ENCODE data around the gene ITPKA.
"Not testable (repeated sequence)": the region's sequence is repeated elsewhere in the genome, so short reads cannot be mapped to it uniquely, and the experiment has no call there.

The ITPKA gene

GRCh38 chr15:41493205-41493901 is at the start of gene ITPKA:
Gene ITPKA (plus strand): TSS chr15:41493874. CDS start chr15:41493928, 54 bp downstream.
- DNase-seq (ENCODE audit: low read depth) = peak; percentile 89

- no peak for DNase-seq (ENCODE audit: low read depth)
These were observed 48.3 kb upstream of the ITPKA start for GRCh38 chr15:41445399-41445798.

- DNase-seq (ENCODE audit: low read depth) = no peak
These were observed 31.4 kb upstream of the ITPKA start for GRCh38 chr15:41462084-41462795.

GRCh38 chr15:41464889-41465580 is 28.6 kb upstream of the ITPKA start:
- no peak for DNase-seq (ENCODE audit: low read depth)

- DNase-seq (ENCODE audit: low read depth) = peak; percentile 70
These were observed 27.8 kb upstream of the ITPKA start for GRCh38 chr15:41465822-41466421.

- no peak for DNase-seq (ENCODE audit: low read depth)
These were observed 27.0 kb upstream of the ITPKA start for GRCh38 chr15:41466711-41467110.

GRCh38 chr15:41469644-41470043 is 24.0 kb upstream of the ITPKA start:
- DNase-seq (ENCODE audit: low read depth) = not testable (repeated sequence)

GRCh38 chr15:41473418-41473817 is 20.3 kb upstream of the ITPKA start:
- no peak for DNase-seq (ENCODE audit: low read depth)

- no peak for DNase-seq (ENCODE audit: low read depth)
These were observed 19.2 kb upstream of the ITPKA start for GRCh38 chr15:41474436-41474835.

GRCh38 chr15:41474941-41475340 is 18.7 kb upstream of the ITPKA start:
- DNase-seq (ENCODE audit: low read depth) = no peak

- DNase-seq (ENCODE audit: low read depth) = no peak
These were observed 17.1 kb upstream of the ITPKA start for GRCh38 chr15:41476416-41477048.

- no peak for DNase-seq (ENCODE audit: low read depth)
These were observed 13.1 kb upstream of the ITPKA start for GRCh38 chr15:41480396-41481140.

- DNase-seq (ENCODE audit: low read depth) = no peak
These were observed 11.4 kb upstream of the ITPKA start for GRCh38 chr15:41482110-41482877.

GRCh38 chr15:41483115-41483514 is 10.6 kb upstream of the ITPKA start:
- no peak for DNase-seq (ENCODE audit: low read depth)

GRCh38 chr15:41483519-41483918 is 10.2 kb upstream of the ITPKA start:
- no peak for DNase-seq (ENCODE audit: low read depth)

GRCh38 chr15:41484937-41485625 is 8.6 kb upstream of the ITPKA start:
- DNase-seq (ENCODE audit: low read depth) = no peak

GRCh38 chr15:41486286-41486685 is 7.4 kb upstream of the ITPKA start:
- DNase-seq (ENCODE audit: low read depth) = no peak

- DNase-seq (ENCODE audit: low read depth) = no peak
These were observed 6.3 kb upstream of the ITPKA start for GRCh38 chr15:41487381-41487780.

- DNase-seq (ENCODE audit: low read depth) = no peak
These were observed 5.9 kb upstream of the ITPKA start for GRCh38 chr15:41487802-41488201.

- DNase-seq (ENCODE audit: low read depth) = no peak
These were observed 4.0 kb upstream of the ITPKA start for GRCh38 chr15:41489641-41490040.
